Uterus (tissue), 4 donors: ENCODE measurements around the gene RAB9B. TPM values are rescaled to one million over a fixed set of nuclear protein-coding genes. Genes with fewer than 3 reads are reported as not detected.

Experiments used
- DNase-seq, 2 donors: peaks; one replicate each; pipeline ENCODE4 v3.0.0-alpha.2; 2019 to 2020
- H3K27ac ChIP-seq, 2 donors: fragments of 200-600 bp; sonication (generic); 1 replicate in 1 of 2; 2 replicates in 1 of 2; pipeline ENCODE4 v1.5.1; 2016 to 2018
- H3K27me3 ChIP-seq, 2 donors: fragments of 200-600 bp; sonication (generic); one replicate each; pipeline ENCODE4 v1.5.1; 2018 to 2019; ENCODE audit warnings: control low read depth in 1 of 2
- H3K36me3 ChIP-seq, 2 donors: fragments of 200-600 bp; sonication (generic); one replicate each; pipeline ENCODE4 v1.5.1; 2019; ENCODE audit warnings: control low read depth in 1 of 2
- H3K4me1 ChIP-seq, 2 donors: fragments of 200-600 bp; sonication (generic); one replicate each; pipeline ENCODE4 v1.5.1; 2018 to 2019; ENCODE audit warnings: control low read depth in 1 of 2
- H3K4me3 ChIP-seq, 2 donors: fragments of 200-600 bp; sonication (generic); 1 replicate in 1 of 2; 2 replicates in 1 of 2; pipeline ENCODE4 v1.5.1; 2018 to 2019; ENCODE audit warnings: mild to moderate bottlenecking in 1 of 2
- H3K9me3 ChIP-seq, 2 donors: fragments of 200-600 bp; sonication (generic); one replicate each; pipeline ENCODE4 v1.5.1; 2019; ENCODE audit warnings: control low read depth in 1 of 2
- POLR2A ChIP-seq, 2 donors: fragments of 450-650 bp; IDR thresholded peaks; one replicate each; pipeline ENCODE4 v1.6.1; 2016; ENCODE audit warnings: antibody characterized with exemption in 2 of 2, mild to moderate bottlenecking in 1 of 2, moderate library complexity in 1 of 2
- intact Hi-C: fragments of 100-400 bp; cut with DNase I; formaldehyde crosslinking; loops from one replicate; pipeline ENCODE4 v1.15.1; 2023; ENCODE audit warnings: low total_unique reads
- total RNA-seq, 4 donors: library from RNA; depleted of rRNA in 3 of 4; stranded (reverse); fragments of >200 nt in 3 of 4; gene quantifications; one replicate each; pipeline versions ENCODE4 v1.1.0 to v1.2.4, GENCODE V29; 2014 to 2023
- TF ChIP-seq, protein P1 (sequence below), 4 experiments: fragments of 200-600 bp in 2 of 4; fragments of 450-650 bp in 2 of 4; sonication (generic) in 2 of 4; IDR thresholded peaks; one replicate each; pipeline ENCODE4 v1.5.1; 2016 to 2019; ENCODE audit warnings: antibody characterized with exemption in 4 of 4, mild to moderate bottlenecking in 2 of 4, moderate library complexity in 1 of 4
- donor health status: DM: yes; HTN: yes; CAD: no.

RAB9B gene
- total RNA-seq, 4 donors from 2014 or later: 7.2 to 14.9 (median 11.3) TPM

DNA sequence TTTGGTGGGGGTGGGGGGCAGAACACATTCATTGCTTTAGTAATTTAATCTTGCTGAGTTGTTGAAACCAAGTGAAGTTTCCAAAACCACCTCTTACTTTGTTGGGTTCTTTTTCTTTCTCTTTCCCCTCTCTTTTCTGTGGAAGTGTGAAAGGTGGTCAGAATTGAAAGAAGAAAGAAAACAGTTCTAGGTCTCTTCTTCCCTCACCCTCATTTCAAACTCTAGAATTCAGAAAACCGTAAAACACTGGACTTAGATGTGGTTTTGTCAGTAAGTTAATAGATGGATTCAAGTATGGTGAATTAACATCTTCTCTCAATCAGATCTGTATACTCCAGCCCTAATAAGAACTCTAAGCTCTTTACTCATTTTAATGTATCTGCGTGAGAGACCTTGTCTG lies 31.7 kb downstream of the RAB9B start:
- no peaks in the 10 kb centered on the region for H3K9me3 ChIP-seq
- no peaks in the 10 kb centered on the region for H3K36me3 ChIP-seq
- no peaks in the 10 kb centered on the region for H3K4me1 ChIP-seq
- H3K27ac ChIP-seq: no peak overlapping the region
- H3K27me3 ChIP-seq: no peaks in the 10 kb centered on the region
- TF ChIP-seq, protein P1, sequence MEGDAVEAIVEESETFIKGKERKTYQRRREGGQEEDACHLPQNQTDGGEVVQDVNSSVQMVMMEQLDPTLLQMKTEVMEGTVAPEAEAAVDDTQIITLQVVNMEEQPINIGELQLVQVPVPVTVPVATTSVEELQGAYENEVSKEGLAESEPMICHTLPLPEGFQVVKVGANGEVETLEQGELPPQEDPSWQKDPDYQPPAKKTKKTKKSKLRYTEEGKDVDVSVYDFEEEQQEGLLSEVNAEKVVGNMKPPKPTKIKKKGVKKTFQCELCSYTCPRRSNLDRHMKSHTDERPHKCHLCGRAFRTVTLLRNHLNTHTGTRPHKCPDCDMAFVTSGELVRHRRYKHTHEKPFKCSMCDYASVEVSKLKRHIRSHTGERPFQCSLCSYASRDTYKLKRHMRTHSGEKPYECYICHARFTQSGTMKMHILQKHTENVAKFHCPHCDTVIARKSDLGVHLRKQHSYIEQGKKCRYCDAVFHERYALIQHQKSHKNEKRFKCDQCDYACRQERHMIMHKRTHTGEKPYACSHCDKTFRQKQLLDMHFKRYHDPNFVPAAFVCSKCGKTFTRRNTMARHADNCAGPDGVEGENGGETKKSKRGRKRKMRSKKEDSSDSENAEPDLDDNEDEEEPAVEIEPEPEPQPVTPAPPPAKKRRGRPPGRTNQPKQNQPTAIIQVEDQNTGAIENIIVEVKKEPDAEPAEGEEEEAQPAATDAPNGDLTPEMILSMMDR (IDR thresholded peaks at IDR 0.05): no peak
- TF ChIP-seq POLR2A (IDR thresholded peaks at IDR 0.05): no peak
- no peak overlapping the region for H3K4me3 ChIP-seq
- no peak for DNase-seq
- intact Hi-C loops: loop anchor here (10.0 kb wide), 1 partner anchor 106 kb away; no protein-coding TSS in a partner anchor

DNA sequence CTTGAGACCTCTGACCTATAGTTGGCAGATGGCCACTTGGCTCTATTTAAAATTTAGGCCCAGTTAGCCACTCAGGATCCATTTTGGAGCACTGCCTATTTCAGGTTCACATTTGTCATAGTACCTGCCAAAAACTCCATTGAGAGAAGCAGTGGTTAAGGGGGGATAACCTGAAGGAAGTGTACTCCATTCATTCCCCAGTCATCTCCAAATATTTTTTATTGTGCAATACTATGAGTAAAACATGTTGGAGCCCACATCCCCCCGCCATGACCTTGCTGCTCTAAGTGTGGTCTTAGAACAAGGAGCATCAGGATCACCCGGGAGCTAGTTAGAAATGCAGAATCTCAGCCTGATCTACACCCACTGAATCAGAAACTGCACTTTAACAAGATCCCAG lies 34.4 kb downstream of the RAB9B start:
- Histone ChIP-seq H3K27me3 (no peaks in the 10 kb centered on the region), H3K36me3 (no peaks in the 10 kb centered on the region), H3K4me1 (no peaks in the 10 kb centered on the region), H3K27ac (no peak overlapping the region), H3K9me3 (no peaks in the 10 kb centered on the region), H3K4me3 (no peak overlapping the region)
- intact Hi-C loops: no loop called here
- no peak for DNase-seq
- TF ChIP-seq, protein P1 (IDR thresholded peaks at IDR 0.05): no peak
- no peak for TF ChIP-seq POLR2A (IDR thresholded peaks at IDR 0.05)

DNA sequence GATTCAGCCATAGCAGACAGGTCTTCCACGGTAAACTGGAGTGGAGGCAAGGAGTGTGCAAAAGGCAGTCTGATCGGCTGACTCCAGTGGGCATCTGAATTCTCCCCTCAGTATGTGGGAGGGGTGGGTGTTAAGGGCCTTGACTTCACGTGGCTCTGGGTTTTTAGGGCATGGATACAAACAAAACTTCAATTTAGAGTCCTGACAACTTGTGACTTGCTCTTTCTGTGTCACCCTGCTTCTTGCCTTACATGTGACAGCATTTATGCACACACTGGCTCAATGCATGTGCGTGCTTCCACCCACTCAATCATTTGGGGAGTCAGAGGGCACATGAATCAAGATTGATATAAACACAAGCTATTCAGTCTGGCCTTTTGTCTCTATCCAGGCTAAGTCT lies 37.9 kb downstream of the RAB9B start:
- intact Hi-C loops: no loop called here
- Histone ChIP-seq H3K27ac (no peak overlapping the region), H3K9me3 (no peaks in the 10 kb centered on the region), H3K4me3 (no peak overlapping the region), H3K27me3 (no peaks in the 10 kb centered on the region), H3K4me1 (no peaks in the 10 kb centered on the region), H3K36me3 (no peaks in the 10 kb centered on the region)
- no peak for DNase-seq
- TF ChIP-seq POLR2A (IDR thresholded peaks at IDR 0.05): no peak
- TF ChIP-seq, protein P1 (IDR thresholded peaks at IDR 0.05): no peak

DNA sequence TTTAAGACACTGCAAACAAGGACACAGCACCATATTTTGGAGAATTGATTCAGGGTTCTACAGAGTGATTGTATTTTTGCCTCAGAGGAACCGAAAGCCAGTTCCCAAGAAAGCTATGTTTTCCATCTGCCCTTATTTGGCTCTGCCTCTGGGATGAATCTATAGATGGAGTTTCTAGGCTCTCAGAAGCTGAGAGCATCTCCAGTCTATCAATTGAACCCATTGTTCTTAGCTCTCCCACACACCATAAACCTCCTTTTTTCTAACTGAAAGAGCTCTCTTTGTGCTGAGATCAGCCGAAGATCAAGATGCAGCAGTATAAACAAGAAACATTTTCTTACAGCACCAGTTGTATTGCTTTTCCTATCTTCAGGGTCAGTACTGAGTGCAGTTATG lies 38.5 kb downstream of the RAB9B start:
- H3K9me3 ChIP-seq: no peaks in the 10 kb centered on the region
- H3K4me3 ChIP-seq: no peak overlapping the region
- H3K27me3 ChIP-seq: no peaks in the 10 kb centered on the region
- intact Hi-C loops: no loop called here
- no peaks in the 10 kb centered on the region for H3K36me3 ChIP-seq
- DNase-seq: no peak
- no peaks in the 10 kb centered on the region for H3K4me1 ChIP-seq
- TF ChIP-seq POLR2A (IDR thresholded peaks at IDR 0.05): no peak
- TF ChIP-seq, protein P1 (IDR thresholded peaks at IDR 0.05): no peak
- H3K27ac ChIP-seq: no peak overlapping the region

DNA sequence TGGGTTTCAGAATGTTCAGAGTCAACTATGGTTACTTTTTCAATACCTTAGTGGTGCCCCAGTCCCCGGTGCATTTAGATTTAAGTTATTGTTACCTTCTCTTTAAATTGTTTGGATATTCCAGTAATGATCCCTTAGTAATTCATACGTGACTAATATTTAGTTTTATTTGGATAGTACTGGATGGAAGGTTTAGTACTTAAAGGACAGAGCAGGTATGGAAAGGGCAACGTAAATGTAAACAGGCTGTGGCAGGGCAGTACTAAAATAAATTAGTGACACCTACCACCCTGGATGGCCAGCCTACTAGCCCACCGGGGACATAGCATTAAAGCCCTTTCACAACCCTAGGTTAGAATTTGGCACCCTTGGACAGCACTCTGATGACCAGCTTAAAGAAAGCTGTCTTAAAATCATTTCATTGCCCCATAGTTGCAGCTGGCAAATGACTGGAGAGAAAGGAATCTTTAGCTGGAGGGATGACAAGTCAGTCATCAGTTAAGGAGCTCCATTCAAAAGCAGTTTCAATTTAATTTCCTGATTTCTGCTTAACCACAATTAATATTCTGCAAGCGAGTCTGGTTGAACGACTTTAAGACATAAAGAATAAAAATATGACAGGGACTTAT lies 39.0 kb downstream of the RAB9B start:
- H3K27ac ChIP-seq: no peak overlapping the region
- H3K36me3 ChIP-seq: no peaks in the 10 kb centered on the region
- H3K9me3 ChIP-seq: no peaks in the 10 kb centered on the region
- intact Hi-C loops: no loop called here
- no peaks in the 10 kb centered on the region for H3K4me1 ChIP-seq
- H3K27me3 ChIP-seq: no peaks in the 10 kb centered on the region
- no peak for DNase-seq
- TF ChIP-seq, protein P1 (IDR thresholded peaks at IDR 0.05): no peak
- TF ChIP-seq POLR2A (IDR thresholded peaks at IDR 0.05): no peak
- H3K4me3 ChIP-seq: no peak overlapping the region
